Suppressor macrophage (primary cell): ENCODE measurements around the gene WFDC10B.
"Not testable (repeated sequence)": the region's sequence is repeated elsewhere in the genome, so short reads cannot be mapped to it uniquely, and the experiment has no call there.

Experiments
- DNase-seq, 4 experiments: peaks; one replicate each; pipeline ENCODE4 v3.0.0-alpha.2; 2020 to 2022
- total RNA-seq, 17 experiments: gene quantifications; one replicate each; lab custom pipeline; 2026; ENCODE audit warnings: mixed read lengths in 6 of 17, inconsistent platforms in 3 of 17; lab: John Stamatoyannopoulos, UW

The WFDC10B gene
- total RNA-seq: 0 to 0.55 (median 0) reads per million in 17 experiments

GRCh38 chr20:45704969-45705637 lies at the start of gene WFDC10B:
Gene WFDC10B (minus strand): TSS chr20:45705019. CDS start chr20:45685992, 19,027 bp downstream.
- DNase-seq: no peak

- no peak for DNase-seq
Observed at GRCh38 chr20:45752746-45753145, 47.9 kb upstream of the WFDC10B start.

- no peak for DNase-seq
Observed at GRCh38 chr20:45751721-45752120, 46.9 kb upstream of the WFDC10B start.

- DNase-seq: no peak
Observed at GRCh38 chr20:45745015-45745414, 40.2 kb upstream of the WFDC10B start.

GRCh38 chr20:45742596-45742995 lies 37.8 kb upstream of the WFDC10B start:
- no peak for DNase-seq

GRCh38 chr20:45735988-45736387 lies 31.2 kb upstream of the WFDC10B start:
- DNase-seq: no peak

- no peak for DNase-seq
Observed at GRCh38 chr20:45735552-45735951, 30.7 kb upstream of the WFDC10B start.

GRCh38 chr20:45732199-45732598 lies 27.4 kb upstream of the WFDC10B start:
- no peak for DNase-seq

- no peak for DNase-seq
Observed at GRCh38 chr20:45727044-45727443, 22.2 kb upstream of the WFDC10B start.

- no peak for DNase-seq
Observed at GRCh38 chr20:45725134-45725533, 20.3 kb upstream of the WFDC10B start.

- no peak for DNase-seq
Observed at GRCh38 chr20:45722047-45722446, 17.2 kb upstream of the WFDC10B start, which contains the start of gene SPINT4. Gene SPINT4 (plus strand): TSS chr20:45722347. CDS start chr20:45722368, 21 bp downstream.

GRCh38 chr20:45716141-45716688 lies 11.4 kb upstream of the WFDC10B start:
- not testable (repeated sequence) for DNase-seq

- no peak for DNase-seq
Observed at GRCh38 chr20:45701873-45702272, 2.9 kb downstream of the WFDC10B start, which contains the start of gene WFDC13. Gene WFDC13 (plus strand): TSS chr20:45702038. CDS start chr20:45702124, 86 bp downstream.

GRCh38 chr20:45701104-45701503 lies 3.7 kb downstream of the WFDC10B start:
- no peak for DNase-seq

- no peak for DNase-seq
Observed at GRCh38 chr20:45695496-45695895, 9.3 kb downstream of the WFDC10B start.

- DNase-seq: not testable (repeated sequence)
Observed at GRCh38 chr20:45693346-45693745, 11.5 kb downstream of the WFDC10B start.

GRCh38 chr20:45685896-45686295 lies 18.9 kb downstream of the WFDC10B start:
- peak in 3 of 4 experiments; percentile 8 to 31 (median 28) for DNase-seq

- DNase-seq: no peak
Observed at GRCh38 chr20:45679650-45680049, 25.2 kb downstream of the WFDC10B start.

- DNase-seq: no peak
Observed at GRCh38 chr20:45672765-45673164, 32.1 kb downstream of the WFDC10B start.

- no peak for DNase-seq
Observed at GRCh38 chr20:45670139-45670538, 34.7 kb downstream of the WFDC10B start, which contains the start of gene WFDC11. Gene WFDC11 (minus strand): TSS chr20:45670239. CDS start chr20:45650600, 19,639 bp downstream.

- not testable (repeated sequence) for DNase-seq
Observed at GRCh38 chr20:45657038-45657437, 47.8 kb downstream of the WFDC10B start.

GRCh38 chr20:45651726-45652125 lies 53.1 kb downstream of the WFDC10B start:
- not testable (repeated sequence) for DNase-seq

GRCh38 chr20:45649312-45649863 lies 55.4 kb downstream of the WFDC10B start:
- DNase-seq: no peak
